NCI-H345 treated with DMSO at 0.1 percent for 48 hours (cell line): ENCODE data around the gene SORBS2.

Experiments used
- DNase-seq: peaks from one replicate; lab custom pipeline; 2025; ENCODE audit not compliant: unreplicated experiment; lab: John Stamatoyannopoulos, UW

SORBS2 gene

DNA sequence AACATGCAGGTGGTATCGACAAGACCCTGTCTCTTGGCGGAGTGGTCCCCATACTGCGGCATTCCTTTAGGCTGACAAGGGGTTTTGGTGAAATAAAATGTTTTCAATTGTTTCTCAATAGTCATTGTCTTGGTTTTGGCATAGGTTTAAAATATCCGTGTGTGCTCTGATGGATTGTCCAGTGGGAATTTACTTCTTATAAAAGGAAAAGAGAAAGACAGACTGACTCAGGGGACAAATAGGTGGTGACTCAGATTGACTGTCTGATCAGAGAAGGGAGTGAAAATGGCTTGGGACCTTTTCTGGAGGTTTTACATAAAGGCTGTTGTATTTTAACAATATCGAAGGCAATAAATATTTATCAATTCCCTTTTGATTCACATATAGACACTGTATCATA is 129.8 kb downstream of the SORBS2 start:
- no peak for DNase-seq

DNA sequence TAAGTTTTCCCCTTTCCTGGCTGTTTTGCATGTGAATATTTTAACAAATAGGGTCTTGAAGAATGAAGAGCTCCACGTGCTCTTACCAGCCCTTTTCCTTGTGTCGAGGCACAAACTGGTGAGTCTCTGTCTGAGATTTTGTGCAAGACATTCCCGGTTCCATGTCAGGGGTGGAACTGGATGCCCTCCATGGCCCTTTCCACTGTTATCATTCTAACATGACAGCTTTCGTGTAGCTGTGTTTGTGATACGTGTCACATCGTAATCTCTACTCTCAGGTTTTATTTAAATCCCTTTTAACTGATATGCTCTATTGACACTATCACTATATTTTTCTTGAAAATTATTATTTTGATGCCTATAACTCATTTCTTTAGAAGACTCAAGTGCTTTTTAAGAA is 130.4 kb downstream of the SORBS2 start:
- DNase-seq: no peak

DNA sequence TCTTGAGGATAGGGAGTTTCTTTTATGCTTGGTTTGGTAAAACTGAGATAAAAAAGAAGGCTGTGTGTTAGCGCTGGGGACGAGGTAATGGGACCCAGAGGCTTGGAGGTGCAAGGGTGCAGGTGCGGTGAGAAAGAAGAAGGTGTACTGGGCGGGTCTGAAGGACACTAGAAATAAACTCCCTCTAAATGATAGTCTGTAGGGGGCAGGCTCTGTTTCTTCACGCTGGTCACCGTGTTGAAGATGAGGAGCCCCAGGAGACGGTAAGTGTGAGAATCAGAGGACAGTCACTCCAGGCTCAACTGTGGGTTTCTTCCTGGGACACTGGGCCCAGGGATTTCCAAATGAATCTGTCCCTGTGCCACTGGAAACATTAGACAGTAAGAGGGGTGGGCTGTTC is 131.4 kb downstream of the SORBS2 start:
- no peak for DNase-seq

DNA sequence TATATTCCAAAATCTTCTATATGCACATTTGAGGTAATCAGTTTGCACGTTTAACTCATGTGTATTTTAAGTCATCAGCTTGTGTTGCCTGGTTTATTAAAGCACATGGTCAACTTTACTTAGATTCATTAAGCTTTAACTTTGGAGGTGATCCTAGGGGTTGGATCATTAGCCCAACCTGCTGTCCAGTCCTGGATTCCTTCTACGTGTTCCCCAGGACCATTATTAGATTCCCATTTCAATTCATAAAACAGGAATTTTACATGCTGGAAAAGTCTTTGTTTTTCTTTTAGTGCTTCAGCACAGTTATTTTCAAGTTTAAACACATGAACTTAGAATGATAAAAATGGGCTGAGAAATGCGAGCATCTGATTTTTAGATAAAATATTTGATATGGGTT is 132.5 kb downstream of the SORBS2 start:
- DNase-seq: no peak

DNA sequence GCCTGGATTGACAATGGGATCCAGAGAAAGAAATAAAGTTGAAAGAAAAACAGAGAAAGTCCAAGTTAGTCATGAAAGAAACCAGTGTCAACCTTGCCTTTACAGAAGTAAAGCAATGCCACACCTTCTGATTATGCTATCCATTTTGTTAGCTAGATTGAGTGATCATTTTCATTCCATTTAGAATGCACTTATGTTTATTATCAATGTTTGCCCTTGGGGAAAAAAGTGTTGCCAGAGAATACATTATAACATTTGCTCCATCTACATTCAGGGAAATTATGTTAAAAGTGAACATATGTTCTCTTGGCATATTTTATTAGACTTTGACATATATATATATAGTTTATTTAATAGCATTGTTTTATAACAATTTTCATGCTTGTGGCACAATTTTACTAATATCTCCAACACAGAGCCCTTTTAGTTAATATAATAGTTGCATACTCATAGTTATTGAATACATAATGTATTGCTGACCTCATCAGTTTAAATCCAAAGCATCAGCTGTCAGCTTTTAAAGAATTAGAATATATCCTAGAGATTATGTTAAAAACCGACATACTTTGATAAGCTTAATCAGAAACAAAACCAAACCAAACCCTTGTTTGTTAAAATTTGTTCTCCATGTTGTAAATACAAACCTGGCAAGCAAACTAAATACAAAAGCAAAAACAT is 134.2 kb downstream of the SORBS2 start:
- no peak for DNase-seq

DNA sequence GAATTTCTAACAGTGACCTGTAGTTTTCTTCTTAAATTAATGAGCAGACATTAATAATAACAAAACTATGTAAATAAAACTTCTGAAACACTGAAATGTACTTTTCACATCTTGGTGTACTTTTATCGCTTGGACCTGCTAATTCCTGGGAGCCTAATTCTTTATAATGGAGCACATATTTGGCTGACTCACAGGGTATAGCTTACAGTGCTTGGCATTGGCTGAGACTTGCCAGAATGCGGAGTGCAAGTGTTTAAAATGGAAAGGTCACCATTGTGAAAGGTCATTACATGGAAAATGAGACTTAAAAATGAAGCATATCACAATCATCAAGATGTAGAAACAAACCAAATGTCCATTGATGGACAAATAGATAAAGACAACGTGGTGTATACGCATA is 139.4 kb downstream of the SORBS2 start:
- DNase-seq: no peak

DNA sequence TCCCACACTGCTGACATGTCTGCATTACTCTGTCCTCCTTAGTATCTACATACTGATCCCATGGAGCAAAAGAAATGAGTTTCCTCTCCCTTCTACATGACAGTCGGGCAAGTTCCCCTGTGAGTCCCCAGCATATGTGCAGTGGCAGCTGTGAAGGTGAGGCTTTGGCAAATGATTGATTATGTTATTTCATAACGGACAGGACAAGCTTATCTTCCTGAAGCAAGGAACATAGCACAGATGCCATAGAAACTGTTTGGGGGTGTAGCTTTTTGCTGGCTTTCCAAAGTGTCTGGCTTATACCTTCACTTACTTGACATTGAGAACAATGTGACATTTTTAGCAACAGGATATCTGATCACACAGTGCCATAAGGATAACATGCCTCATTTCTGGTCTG is 139.8 kb downstream of the SORBS2 start:
- no peak for DNase-seq

DNA sequence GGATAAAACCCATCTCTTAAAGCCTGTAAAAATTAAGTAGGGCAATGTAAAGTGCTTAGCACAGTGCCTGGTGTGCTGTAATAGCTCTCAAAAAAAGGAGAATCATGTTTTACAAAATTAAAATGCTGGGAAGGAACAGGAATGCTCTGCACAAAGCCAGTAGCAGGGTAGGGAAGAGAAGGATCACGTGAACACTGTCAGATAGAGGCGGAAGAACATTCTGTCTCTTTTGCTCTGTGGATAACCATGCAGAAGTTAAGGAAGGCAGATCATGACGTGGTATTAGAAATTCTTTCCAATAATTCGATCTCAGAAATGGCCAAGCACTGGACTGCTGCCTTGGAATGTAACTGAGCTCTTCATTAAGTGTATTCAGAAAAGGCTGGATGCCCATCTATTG is 140.5 kb downstream of the SORBS2 start:
- DNase-seq: no peak

DNA sequence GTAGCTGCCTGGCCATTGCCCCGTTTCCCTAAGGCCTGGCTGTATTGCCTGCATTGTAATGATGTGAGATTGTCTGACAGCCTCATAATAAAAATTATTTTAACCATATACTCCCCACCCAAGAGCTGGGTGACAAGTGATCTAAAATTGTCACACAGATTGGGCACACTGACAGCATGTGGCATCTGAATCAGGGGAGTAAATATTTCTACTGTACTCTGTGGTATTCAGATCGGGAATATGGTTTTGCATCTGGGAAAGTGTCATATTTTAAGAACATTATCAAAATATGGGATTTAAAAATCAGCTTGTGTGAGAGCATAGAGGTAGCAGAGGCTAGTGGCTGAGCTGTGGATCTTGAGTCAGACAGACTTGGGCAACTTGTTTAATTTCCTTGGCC is 140.9 kb downstream of the SORBS2 start:
- no peak for DNase-seq

DNA sequence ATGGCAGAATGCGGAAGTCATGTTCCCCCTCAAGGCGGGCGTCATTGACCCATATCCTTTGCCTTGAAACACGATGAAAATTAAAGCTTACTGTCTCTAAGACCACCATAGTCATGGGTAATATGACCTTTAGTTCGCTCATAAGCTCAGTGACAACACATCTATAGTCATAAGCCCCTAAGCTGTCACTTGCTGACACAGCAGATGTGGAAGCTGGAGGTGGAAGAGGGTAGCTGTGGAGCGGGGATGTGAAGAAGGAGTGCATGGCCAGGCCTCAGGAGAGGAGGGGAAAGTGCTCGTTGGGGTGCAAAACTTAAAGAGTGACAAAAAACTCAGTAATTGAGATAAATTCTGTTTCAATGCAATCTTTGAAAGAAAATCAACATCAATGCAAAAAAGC is 142.7 kb downstream of the SORBS2 start:
- DNase-seq: no peak

DNA sequence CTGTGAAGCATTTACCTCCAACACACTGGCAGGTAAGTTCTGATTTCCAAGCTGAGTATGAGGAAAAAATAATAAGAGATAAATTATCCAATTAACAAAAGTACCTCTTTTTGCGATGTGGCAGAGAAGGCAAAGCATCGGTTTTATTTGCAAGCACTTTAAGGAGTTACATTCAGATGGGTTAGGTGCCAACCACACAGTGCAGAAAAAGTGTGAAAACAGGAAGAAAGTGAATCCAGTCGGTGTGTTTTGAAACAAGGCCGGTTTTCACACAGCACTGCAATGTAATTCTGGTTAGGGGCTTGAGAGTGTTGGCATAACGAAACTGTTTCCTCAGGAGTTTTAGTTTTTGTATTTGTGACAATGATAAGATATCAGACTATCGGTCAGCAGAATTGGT is 145.8 kb downstream of the SORBS2 start:
- DNase-seq: no peak

DNA sequence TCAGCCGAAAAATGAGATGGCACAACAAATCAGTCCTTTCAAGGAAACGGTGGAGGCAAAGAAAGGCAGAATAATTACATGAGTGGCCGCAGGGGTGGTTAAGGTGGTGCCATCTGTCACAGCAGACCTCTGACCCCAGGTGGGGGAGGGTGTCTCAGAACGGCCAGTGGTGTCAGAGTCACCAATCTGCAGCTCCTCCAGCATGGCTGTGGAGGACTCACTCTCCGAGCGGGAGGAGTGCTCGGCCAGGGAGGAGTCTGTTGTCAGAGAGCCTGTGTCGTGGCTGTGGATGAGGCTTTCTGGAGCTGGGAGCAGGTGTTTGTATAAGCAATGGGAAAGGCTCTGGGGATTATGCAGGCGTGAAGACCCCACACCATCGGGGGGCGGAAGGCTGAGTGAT is 146.3 kb downstream of the SORBS2 start:
- DNase-seq: no peak

DNA sequence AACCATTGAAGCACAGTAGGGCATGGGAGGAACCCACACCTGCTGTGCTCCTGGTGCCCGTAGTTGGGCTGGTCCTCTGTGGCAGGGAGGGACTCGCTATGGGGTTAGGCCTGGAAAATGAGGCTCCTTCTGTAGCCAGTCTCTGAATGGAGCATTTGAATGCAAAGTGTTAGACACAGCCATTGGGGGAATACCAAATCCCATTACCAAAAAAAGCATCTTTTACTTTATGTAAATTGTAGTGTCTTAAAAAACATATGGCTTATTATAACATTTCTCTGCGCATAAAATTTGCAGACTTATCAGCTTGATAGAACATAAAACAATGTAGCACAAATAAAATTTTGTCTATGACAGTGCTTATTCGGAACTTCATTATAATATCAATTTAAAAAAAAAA is 147.5 kb downstream of the SORBS2 start:
- no peak for DNase-seq

DNA sequence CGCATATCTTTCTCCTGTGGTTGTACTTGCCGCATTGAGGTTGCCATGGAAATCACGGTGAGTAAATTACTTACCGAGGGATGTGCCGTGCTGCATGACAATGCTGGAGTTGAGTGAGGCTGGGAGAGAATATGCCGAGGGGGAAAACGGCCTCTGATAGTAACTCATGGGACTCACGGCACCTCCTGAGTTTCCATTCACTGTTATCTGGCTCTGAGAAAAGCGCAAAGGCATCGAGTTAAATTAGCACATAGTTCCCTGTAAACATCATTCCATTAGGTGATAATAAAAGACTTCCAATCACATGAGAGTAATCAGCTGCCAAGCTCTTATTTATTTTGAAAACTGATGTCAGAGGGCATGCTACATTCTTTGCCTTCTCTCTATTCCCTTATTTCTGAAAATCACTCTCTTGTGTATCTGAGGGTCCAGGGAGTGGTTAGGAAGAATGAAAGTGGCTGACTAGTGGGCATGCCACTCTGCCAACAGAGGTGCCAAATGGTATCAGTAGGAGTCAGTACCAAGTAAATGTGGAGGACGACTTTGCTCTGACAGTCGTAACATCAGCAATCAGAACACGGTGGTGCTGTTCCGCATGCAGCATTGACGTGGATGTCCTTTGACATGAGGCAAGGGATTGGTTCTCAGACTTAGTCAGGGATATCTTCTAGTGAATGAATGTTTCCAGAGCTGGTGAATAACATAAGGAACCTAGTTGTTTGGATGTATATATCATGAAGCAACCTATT is 149.8 kb downstream of the SORBS2 start:
- no peak for DNase-seq

DNA sequence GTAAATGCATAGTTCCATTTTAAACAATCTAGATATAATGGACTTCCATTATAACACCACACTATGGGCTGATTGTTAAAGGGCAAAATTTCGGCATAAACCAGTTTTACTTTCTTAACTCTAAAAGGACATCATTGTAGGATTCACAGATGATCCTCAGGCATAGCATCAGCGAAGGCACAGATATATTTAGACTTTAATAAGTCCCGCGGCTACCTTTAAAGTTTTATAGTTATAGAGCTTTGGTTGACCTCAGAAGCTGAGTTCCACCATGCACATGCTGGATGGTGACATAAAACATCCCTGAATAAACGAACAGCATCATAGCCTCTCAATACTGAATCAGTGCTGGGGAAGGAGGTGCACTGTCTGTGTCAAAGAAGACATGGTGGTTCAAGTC is 151.7 kb downstream of the SORBS2 start:
- DNase-seq: no peak

DNA sequence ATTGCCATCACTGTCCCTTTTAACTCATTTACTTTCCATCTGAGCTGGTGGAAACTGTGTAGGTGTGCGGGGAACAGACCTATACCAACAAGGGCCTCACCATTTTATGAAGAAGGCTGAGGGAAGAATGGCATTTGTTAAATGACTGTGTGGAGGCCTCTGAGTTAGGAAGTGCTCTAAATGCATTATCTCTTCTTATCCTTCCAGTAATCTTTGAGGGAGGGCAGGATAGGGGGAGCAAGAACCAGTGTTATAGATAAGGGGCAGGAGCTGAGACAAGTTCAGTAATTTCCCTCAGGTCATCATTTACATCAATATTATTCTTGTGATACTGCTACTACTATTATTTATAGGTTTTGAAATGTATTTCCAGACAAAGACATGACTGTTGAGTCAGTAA is 154.3 kb downstream of the SORBS2 start:
- no peak for DNase-seq

DNA sequence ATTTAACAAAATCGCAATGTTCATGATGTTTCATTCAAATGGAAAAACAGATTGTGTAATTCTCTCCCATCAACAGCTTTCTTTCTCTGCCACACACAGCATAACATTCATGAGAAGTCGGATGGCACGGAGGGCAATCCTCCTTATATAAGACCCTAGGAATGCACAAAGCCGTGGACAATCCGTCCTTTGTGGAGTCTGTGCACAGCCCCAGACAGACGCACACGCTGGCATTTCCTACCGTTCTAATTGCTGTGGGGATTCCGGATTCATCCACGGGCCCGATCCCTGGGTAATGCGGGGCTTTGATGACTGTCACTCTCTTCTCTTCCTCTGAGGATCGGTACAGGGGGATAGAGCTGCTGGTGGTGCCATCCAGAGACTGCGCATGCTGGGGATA is 154.8 kb downstream of the SORBS2 start:
- DNase-seq: no peak

DNA sequence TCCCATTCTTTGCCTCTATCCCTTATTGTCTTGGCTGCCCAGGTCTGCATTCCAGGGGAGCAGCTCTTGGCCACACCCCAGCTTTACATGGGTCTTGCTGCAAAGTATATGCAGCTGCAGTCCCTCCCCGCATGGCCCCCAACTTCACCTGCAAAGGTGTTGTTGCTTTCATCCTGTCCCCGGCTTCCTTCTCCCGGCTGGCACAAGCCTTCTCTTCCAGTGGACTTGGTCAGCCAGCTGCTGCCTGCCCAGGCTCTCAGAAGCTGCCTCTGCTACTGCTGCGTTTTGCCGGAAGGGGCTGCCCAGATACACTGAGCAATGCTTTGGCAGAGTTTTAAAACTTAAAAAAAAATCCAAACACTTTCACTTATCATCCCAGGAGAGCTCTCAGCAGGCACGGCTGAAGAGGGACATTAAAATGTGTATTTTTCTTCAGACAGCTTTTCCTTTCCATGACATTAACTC is 155.5 kb downstream of the SORBS2 start:
- DNase-seq: no peak

DNA sequence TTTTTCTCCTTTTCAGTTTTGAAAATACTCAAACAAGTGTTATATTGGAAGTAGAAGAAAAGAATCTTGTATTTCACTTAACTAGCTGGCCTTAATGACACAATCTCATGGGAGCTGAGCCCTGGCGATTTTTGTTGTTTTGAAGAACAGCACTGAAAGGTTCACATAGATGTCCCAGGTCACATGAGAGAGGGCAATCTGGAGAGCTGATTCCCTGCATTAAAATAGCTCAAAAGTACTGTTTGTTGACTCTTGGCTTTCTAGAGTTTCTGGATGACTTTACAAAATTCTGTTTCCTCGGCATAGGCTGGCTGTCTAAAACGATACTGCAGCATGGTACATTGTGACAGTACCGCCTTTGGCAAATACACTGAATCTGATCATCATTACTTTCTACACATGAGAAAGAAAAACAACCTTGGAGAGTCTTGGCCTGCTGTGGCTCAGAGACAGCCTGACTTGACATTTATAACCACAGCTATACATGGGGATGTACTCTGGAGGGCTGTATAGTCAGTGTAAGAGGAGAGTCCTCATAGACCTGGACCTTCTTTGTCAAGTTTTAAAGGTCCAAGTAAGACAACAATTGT is 156.9 kb downstream of the SORBS2 start:
- no peak for DNase-seq

DNA sequence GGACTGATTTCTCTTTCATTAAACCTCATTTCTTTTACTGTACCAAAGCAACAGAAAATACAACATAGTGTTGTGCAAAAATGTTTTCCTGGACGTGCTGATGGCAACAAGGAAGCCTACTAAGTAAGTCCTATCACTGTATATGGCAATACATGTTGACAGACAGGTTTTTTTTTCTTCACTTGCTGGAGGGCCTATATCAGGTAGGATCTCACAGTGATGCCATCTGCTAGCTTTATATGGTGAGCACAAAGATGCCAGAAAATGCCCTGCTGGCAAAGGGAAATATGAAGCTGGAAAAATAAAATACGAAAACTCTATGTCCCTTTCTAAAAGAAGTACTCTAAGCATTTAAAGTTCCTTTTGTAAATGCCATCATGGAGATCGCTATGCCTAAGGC is 157.7 kb downstream of the SORBS2 start:
- DNase-seq: no peak

DNA sequence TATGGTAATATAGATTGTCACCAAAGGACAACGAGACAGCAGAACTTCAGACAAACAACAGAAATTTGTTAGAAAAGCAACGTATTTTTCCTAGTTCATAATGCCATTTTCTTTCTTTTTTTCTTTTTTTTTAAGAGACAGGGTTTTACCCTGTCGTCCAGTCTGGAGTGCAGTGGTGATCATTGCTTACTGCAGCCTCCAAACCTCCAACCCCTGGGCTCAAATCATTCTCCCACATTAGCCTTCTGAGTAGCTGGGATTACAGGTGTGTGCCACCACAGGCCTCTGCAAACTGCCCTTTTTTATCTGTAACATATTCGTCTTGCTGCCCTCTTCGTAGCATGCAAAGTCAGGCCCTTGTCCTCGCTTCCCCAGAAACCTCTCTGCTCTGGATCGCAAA is 160.1 kb downstream of the SORBS2 start:
- DNase-seq: no peak

DNA sequence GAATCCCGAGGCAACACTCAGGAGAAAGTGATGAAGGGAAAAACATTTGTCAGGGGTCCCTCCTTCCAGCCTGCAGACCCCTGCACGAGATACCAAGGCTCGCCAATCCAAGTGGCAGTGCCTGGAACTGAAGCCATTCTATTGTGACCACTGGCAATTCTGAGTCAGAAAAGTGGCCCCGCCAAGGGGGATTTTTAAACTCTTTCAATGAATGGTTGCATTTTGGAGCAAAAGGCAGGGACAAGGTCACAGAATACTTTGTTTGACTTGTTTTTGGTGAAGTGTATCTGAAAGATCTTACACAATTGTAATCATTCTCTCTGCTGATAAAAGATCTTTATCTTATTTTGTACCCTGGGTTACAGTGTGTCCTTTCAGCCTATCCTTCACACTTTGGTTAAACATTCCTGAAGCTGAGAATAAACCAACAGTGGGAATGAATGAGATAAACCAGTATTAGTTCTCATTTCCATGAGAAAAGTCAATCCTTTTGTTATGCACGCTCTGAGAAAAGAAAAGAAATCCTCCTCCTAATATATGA is 160.8 kb downstream of the SORBS2 start:
- no peak for DNase-seq
